GM23338 (cell line): Measurements from ENCODE around the gene TTC17. TPM values are rescaled to one million over a fixed set of nuclear protein-coding genes. Genes with fewer than 3 reads are reported as not detected.
"Not testable (repeated sequence)": the region's sequence is repeated elsewhere in the genome, so short reads cannot be mapped to it uniquely, and the experiment has no call there.

Source experiments
- ATAC-seq: fragments of 200-7000 bp; cut with Tn5 transposase; 3 replicates; pipeline ENCODE4 v1.9.1; 2020
- DNase-seq: peaks from one replicate; pipeline ENCODE4 v3.0.0-alpha.2; 2015; ENCODE audit warnings: low spot score
- H2AFZ ChIP-seq: fragments of 200-600 bp; sonication (generic); 2 replicates; pipeline ENCODE4 v1.8.0; 2016; ENCODE audit warnings: antibody characterized with exemption, mild to moderate bottlenecking, moderate library complexity
- H3F3A ChIP-seq: fragments of 200-600 bp; sonication (generic); replicated peaks from 2 replicates; pipeline ENCODE4 v1.8.0; 2017; ENCODE audit warnings: antibody characterized with exemption, mixed run types, low read depth
- H3K27ac ChIP-seq: fragments of 200-600 bp; sonication (generic); 2 replicates; pipeline ENCODE4 v1.6.1; 2016; ENCODE audit warnings: low read depth
- H3K27me3 ChIP-seq: fragments of 200-600 bp; sonication (generic); 2 replicates; pipeline ENCODE4 v1.8.0; 2016; ENCODE audit warnings: mild to moderate bottlenecking, mixed run types, moderate library complexity; ENCODE audit not compliant: insufficient read depth
- H3K36me3 ChIP-seq: fragments of 200-600 bp; sonication (generic); 2 replicates; pipeline ENCODE4 v1.8.0; 2016; ENCODE audit warnings: mild to moderate bottlenecking; ENCODE audit not compliant: insufficient read depth
- H3K4me1 ChIP-seq: fragments of 200-600 bp; sonication (generic); 2 replicates; pipeline ENCODE4 v1.8.0; 2016; ENCODE audit warnings: mild to moderate bottlenecking, moderate library complexity; ENCODE audit not compliant: insufficient read depth
- H3K4me2 ChIP-seq: fragments of 200-600 bp; sonication (generic); 2 replicates; pipeline ENCODE4 v1.7.1; 2017; ENCODE audit warnings: mixed run types
- H3K4me3 ChIP-seq: fragments of 200-600 bp; sonication (generic); 2 replicates; pipeline ENCODE4 v1.6.1; 2016; ENCODE audit warnings: mixed run types
- H3K79me2 ChIP-seq: fragments of 200-600 bp; sonication (generic); replicated peaks from 2 replicates; pipeline ENCODE4 v1.8.0; 2017; ENCODE audit warnings: mild to moderate bottlenecking; ENCODE audit not compliant: insufficient read depth
- H3K9me2 ChIP-seq: fragments of 200-600 bp; sonication (generic); 2 replicates; pipeline ENCODE4 v1.8.0; 2017; ENCODE audit not compliant: insufficient read depth
- H4K20me1 ChIP-seq: fragments of 200-600 bp; sonication (generic); replicated peaks from 2 replicates; pipeline ENCODE4 v1.8.0; 2017; ENCODE audit warnings: mild to moderate bottlenecking; ENCODE audit not compliant: insufficient read depth
- H3K27ac Mint-ChIP-seq: 2 replicates; pipeline ENCODE4 v1.8.0; 2020; ENCODE audit warnings: inconsistent platforms, mild to moderate bottlenecking, moderate library complexity, mixed read lengths
- H3K27me3 Mint-ChIP-seq: 3 replicates; pipeline ENCODE4 v1.8.0; 2022; ENCODE audit warnings: low read depth, mild to moderate bottlenecking, moderate library complexity, mixed read lengths, inconsistent platforms; ENCODE audit not compliant: insufficient read depth, poor library complexity
- H3K36me3 Mint-ChIP-seq: 3 replicates; pipeline ENCODE4 v1.8.0; 2021; ENCODE audit warnings: low read depth, mild to moderate bottlenecking, inconsistent platforms, moderate library complexity, mixed read lengths
- H3K4me1 Mint-ChIP-seq: 3 replicates; pipeline ENCODE4 v1.8.0; 2020; ENCODE audit warnings: mild to moderate bottlenecking, inconsistent platforms, mixed read lengths
- H3K4me3 Mint-ChIP-seq: 3 replicates; pipeline ENCODE4 v1.8.0; 2021; ENCODE audit warnings: moderate library complexity, mild to moderate bottlenecking, inconsistent platforms, mixed read lengths
- H3K9me3 Mint-ChIP-seq: 3 replicates; pipeline ENCODE4 v1.8.0; 2020; ENCODE audit warnings: moderate library complexity, mild to moderate bottlenecking, inconsistent platforms, mixed read lengths
- CREB1 ChIP-seq: fragments of 250-450 bp; sonication (Bioruptor Pico); IDR thresholded peaks from 2 replicates; pipeline ENCODE4 v1.5.0; 2020; ENCODE audit warnings: low read depth, mild to moderate bottlenecking, moderate library complexity
- JUNB ChIP-seq: IDR thresholded peaks from one replicate; pipeline ENCODE4 v1.6.1; 2016; ENCODE audit warnings: antibody characterized with exemption; ENCODE audit not compliant: unreplicated experiment
- NANOG ChIP-seq: IDR thresholded peaks from 2 replicates; pipeline ENCODE4 v1.6.1; 2016; ENCODE audit warnings: antibody characterized with exemption, borderline replicate concordance
- POLR2AphosphoS5 ChIP-seq: IDR thresholded peaks from 2 replicates; pipeline ENCODE4 v1.6.1; 2016; ENCODE audit warnings: antibody characterized with exemption, low read depth
- ZNF114 ChIP-seq: fragments of 250-450 bp; sonication (Bioruptor Pico); IDR thresholded peaks from 2 replicates; pipeline ENCODE4 v1.5.0; 2020; ENCODE audit warnings: mild to moderate bottlenecking, moderate library complexity
- ZNF331 ChIP-seq: fragments of 250-450 bp; sonication (Bioruptor Pico); IDR thresholded peaks from 2 replicates; pipeline ENCODE4 v1.5.0; 2020; ENCODE audit warnings: low read depth, mild to moderate bottlenecking, moderate library complexity
- polyA plus RNA-seq: library from polyadenylated mRNA; unstranded; fragments of >200 nt; fragmentation: Nextera tagmentation; extraction: Ambion mirVana; gene quantifications from 2 replicates; pipeline ENCODE4 v1.2.1, GENCODE V29; 2016
- total RNA-seq: library from RNA; depleted of rRNA; stranded (reverse); fragments of >200 nt; shearing (Covaris generic); gene quantifications from 2 replicates; pipeline ENCODE4 v1.2.3, GENCODE V29; 2014
- TF ChIP-seq, protein P1 (sequence below), 2 experiments: fragments of 200-600 bp in 1 of 2; sonication (generic) in 1 of 2; conservative IDR thresholded peaks; 2 replicates each; pipeline versions ENCODE4 v1.5.1 to v1.6.1; 2016 to 2017; ENCODE audit warnings: antibody characterized with exemption in 2 of 2, low read depth in 2 of 2, mild to moderate bottlenecking in 2 of 2, moderate library complexity in 1 of 2
- TF ChIP-seq, protein P2 (sequence below): IDR thresholded peaks from 2 replicates; pipeline ENCODE4 v1.6.1; 2016; ENCODE audit warnings: antibody characterized with exemption
- TF ChIP-seq, protein P3 (sequence below): fragments of 250-450 bp; sonication (Bioruptor Pico); IDR thresholded peaks from 2 replicates; pipeline ENCODE4 v1.5.0; 2020; ENCODE audit warnings: mild to moderate bottlenecking, moderate library complexity
- TF ChIP-seq, protein P4 (sequence below): IDR thresholded peaks from one replicate; pipeline ENCODE4 v1.6.1; 2018; ENCODE audit warnings: antibody characterized with exemption; ENCODE audit not compliant: unreplicated experiment

TTC17 gene
- total and polyA plus RNA-seq, 2 experiments from 2014 or later = 59.3 to 87.9 TPM

DNA sequence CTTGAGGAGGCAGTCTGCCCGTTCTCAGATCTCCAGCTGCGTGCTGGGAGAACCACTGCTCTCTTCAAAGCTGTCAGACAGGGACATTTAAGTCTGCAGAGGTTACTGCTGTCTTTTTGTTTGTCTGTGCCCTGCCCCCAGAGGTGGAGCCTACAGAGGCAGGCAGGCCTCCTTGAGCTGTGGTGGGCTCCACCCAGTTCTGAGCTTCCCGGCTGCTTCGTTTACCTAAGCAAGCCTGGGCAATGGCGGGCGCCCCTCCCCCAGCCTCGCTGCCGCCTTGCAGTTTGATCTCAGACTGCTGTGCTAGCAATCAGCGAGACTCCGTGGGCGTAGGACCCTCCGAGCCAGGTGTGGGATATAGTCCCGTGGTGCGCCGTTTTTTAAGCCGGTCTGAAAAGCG is 7.3 kb upstream of the TTC17 start:
- 0 out of 2 replicates have a peak, but pooled peaks have one; percentile 19 for TF ChIP-seq CREB1
- not testable (repeated sequence) for H3K27me3 Mint-ChIP-seq, H3K27me3 ChIP-seq, H3K36me3 Mint-ChIP-seq, H4K20me1 ChIP-seq, H3K4me1 ChIP-seq, H3K9me2 ChIP-seq, H3K4me2 ChIP-seq, H3K36me3 ChIP-seq, H3K27ac ChIP-seq, H2AFZ ChIP-seq, DNase-seq, H3K79me2 ChIP-seq, H3K4me3 ChIP-seq, H3F3A ChIP-seq, ATAC-seq, H3K27ac Mint-ChIP-seq
- H3K9me3 Mint-ChIP-seq = peaks cover 13% of the 10 kb centered on the region; the same call in 2 of the 3 replicates
- peak overlapping the region; percentile 60; the same call in 2 of the 3 replicates for H3K4me3 Mint-ChIP-seq
- H3K4me1 Mint-ChIP-seq = peaks cover 12% of the 10 kb centered on the region

DNA sequence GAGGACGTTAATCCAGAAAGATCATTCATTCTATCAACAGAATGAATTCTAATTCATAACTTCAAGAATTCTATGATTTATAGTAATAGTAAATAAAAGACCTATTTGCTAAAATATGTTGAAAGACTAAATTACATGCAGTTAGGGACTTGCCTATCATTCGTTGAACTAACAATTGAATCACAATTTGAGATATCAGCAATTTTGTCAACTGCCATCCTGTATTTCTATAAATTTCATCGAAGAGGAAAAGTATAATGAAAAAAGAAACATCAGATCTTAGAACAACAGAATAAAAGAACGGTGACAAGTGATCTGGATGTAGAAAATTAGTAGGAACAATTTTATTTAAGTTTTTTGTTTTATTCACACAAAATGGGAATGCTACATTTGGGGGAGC is 4.4 kb upstream of the TTC17 start:
- peaks cover 8% of the 10 kb centered on the region for H3K27me3 Mint-ChIP-seq
- peaks cover 5% of the 10 kb centered on the region; the same call in 2 of the 3 replicates for H3K36me3 Mint-ChIP-seq
- H3K9me2 ChIP-seq = no peaks in the 10 kb centered on the region
- peaks cover 23% of the 10 kb centered on the region for H3K4me1 Mint-ChIP-seq
- H4K20me1 ChIP-seq = no peaks in the 10 kb centered on the region
- no peak overlapping the region for H3K27ac Mint-ChIP-seq
- H3K27me3 ChIP-seq = no peaks in the 10 kb centered on the region
- H3K9me3 Mint-ChIP-seq = peaks cover 13% of the 10 kb centered on the region; the same call in 2 of the 3 replicates
- DNase-seq (no peak), ATAC-seq (no peak)
- H3K79me2 ChIP-seq = peaks cover 3% of the 10 kb centered on the region
- no peaks in the 10 kb centered on the region for H3K36me3 ChIP-seq
- no peak overlapping the region for H3K27ac ChIP-seq
- H3F3A ChIP-seq = no peaks in the 10 kb centered on the region
- H3K4me1 ChIP-seq = peaks cover 15% of the 10 kb centered on the region
- no peak overlapping the region for H3K4me3 Mint-ChIP-seq
- H3K4me3 ChIP-seq = no peak overlapping the region
- H2AFZ ChIP-seq = no peak overlapping the region
- no peak overlapping the region for H3K4me2 ChIP-seq
- TF ChIP-seq CREB1 (no peak), POLR2AphosphoS5 (no peak), ZNF331 (CRISPR knock-in tag) (no peak), JUNB (no peak), ZNF114 (CRISPR knock-in tag) (no peak), NANOG (no peak)
- TF ChIP-seq, protein P1, sequence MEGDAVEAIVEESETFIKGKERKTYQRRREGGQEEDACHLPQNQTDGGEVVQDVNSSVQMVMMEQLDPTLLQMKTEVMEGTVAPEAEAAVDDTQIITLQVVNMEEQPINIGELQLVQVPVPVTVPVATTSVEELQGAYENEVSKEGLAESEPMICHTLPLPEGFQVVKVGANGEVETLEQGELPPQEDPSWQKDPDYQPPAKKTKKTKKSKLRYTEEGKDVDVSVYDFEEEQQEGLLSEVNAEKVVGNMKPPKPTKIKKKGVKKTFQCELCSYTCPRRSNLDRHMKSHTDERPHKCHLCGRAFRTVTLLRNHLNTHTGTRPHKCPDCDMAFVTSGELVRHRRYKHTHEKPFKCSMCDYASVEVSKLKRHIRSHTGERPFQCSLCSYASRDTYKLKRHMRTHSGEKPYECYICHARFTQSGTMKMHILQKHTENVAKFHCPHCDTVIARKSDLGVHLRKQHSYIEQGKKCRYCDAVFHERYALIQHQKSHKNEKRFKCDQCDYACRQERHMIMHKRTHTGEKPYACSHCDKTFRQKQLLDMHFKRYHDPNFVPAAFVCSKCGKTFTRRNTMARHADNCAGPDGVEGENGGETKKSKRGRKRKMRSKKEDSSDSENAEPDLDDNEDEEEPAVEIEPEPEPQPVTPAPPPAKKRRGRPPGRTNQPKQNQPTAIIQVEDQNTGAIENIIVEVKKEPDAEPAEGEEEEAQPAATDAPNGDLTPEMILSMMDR (conservative IDR thresholded peaks at IDR 0.05; ENCODE audit: low read depth in 2 of 2) = no peak
- TF ChIP-seq, protein P2, sequence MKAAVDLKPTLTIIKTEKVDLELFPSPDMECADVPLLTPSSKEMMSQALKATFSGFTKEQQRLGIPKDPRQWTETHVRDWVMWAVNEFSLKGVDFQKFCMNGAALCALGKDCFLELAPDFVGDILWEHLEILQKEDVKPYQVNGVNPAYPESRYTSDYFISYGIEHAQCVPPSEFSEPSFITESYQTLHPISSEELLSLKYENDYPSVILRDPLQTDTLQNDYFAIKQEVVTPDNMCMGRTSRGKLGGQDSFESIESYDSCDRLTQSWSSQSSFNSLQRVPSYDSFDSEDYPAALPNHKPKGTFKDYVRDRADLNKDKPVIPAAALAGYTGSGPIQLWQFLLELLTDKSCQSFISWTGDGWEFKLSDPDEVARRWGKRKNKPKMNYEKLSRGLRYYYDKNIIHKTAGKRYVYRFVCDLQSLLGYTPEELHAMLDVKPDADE = no peak
- TF ChIP-seq, protein P3, sequence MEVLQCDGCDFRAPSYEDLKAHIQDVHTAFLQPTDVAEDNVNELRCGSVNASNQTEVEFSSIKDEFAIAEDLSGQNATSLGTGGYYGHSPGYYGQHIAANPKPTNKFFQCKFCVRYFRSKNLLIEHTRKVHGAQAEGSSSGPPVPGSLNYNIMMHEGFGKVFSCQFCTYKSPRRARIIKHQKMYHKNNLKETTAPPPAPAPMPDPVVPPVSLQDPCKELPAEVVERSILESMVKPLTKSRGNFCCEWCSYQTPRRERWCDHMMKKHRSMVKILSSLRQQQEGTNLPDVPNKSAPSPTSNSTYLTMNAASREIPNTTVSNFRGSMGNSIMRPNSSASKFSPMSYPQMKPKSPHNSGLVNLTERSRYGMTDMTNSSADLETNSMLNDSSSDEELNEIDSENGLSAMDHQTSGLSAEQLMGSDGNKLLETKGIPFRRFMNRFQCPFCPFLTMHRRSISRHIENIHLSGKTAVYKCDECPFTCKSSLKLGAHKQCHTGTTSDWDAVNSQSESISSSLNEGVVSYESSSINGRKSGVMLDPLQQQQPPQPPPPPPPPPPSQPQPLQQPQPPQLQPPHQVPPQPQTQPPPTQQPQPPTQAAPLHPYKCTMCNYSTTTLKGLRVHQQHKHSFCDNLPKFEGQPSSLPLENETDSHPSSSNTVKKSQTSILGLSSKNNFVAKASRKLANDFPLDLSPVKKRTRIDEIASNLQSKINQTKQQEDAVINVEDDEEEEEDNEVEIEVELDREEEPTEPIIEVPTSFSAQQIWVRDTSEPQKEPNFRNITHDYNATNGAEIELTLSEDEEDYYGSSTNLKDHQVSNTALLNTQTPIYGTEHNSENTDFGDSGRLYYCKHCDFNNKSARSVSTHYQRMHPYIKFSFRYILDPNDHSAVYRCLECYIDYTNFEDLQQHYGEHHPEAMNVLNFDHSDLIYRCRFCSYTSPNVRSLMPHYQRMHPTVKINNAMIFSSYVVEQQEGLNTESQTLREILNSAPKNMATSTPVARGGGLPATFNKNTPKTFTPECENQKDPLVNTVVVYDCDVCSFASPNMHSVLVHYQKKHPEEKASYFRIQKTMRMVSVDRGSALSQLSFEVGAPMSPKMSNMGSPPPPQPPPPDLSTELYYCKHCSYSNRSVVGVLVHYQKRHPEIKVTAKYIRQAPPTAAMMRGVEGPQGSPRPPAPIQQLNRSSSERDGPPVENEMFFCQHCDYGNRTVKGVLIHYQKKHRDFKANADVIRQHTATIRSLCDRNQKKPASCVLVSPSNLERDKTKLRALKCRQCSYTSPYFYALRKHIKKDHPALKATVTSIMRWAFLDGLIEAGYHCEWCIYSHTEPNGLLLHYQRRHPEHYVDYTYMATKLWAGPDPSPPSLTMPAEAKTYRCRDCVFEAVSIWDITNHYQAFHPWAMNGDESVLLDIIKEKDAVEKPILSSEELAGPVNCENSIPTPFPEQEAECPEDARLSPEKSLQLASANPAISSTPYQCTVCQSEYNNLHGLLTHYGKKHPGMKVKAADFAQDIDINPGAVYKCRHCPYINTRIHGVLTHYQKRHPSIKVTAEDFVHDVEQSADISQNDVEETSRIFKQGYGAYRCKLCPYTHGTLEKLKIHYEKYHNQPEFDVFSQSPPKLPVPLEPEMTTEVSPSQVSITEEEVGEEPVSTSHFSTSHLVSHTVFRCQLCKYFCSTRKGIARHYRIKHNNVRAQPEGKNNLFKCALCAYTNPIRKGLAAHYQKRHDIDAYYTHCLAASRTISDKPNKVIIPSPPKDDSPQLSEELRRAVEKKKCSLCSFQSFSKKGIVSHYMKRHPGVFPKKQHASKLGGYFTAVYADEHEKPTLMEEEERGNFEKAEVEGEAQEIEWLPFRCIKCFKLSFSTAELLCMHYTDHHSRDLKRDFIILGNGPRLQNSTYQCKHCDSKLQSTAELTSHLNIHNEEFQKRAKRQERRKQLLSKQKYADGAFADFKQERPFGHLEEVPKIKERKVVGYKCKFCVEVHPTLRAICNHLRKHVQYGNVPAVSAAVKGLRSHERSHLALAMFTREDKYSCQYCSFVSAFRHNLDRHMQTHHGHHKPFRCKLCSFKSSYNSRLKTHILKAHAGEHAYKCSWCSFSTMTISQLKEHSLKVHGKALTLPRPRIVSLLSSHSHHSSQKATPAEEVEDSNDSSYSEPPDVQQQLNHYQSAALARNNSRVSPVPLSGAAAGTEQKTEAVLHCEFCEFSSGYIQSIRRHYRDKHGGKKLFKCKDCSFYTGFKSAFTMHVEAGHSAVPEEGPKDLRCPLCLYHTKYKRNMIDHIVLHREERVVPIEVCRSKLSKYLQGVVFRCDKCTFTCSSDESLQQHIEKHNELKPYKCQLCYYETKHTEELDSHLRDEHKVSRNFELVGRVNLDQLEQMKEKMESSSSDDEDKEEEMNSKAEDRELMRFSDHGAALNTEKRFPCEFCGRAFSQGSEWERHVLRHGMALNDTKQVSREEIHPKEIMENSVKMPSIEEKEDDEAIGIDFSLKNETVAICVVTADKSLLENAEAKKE (CRISPR knock-in tag) = no peak
- TF ChIP-seq, protein P4, sequence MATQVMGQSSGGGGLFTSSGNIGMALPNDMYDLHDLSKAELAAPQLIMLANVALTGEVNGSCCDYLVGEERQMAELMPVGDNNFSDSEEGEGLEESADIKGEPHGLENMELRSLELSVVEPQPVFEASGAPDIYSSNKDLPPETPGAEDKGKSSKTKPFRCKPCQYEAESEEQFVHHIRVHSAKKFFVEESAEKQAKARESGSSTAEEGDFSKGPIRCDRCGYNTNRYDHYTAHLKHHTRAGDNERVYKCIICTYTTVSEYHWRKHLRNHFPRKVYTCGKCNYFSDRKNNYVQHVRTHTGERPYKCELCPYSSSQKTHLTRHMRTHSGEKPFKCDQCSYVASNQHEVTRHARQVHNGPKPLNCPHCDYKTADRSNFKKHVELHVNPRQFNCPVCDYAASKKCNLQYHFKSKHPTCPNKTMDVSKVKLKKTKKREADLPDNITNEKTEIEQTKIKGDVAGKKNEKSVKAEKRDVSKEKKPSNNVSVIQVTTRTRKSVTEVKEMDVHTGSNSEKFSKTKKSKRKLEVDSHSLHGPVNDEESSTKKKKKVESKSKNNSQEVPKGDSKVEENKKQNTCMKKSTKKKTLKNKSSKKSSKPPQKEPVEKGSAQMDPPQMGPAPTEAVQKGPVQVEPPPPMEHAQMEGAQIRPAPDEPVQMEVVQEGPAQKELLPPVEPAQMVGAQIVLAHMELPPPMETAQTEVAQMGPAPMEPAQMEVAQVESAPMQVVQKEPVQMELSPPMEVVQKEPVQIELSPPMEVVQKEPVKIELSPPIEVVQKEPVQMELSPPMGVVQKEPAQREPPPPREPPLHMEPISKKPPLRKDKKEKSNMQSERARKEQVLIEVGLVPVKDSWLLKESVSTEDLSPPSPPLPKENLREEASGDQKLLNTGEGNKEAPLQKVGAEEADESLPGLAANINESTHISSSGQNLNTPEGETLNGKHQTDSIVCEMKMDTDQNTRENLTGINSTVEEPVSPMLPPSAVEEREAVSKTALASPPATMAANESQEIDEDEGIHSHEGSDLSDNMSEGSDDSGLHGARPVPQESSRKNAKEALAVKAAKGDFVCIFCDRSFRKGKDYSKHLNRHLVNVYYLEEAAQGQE = no peak
